Left lung (tissue), 10 donors: ENCODE measurements around the gene NSRP1. TPM values are rescaled to one million over a fixed set of nuclear protein-coding genes. Genes with fewer than 3 reads are reported as not detected.

Experiments
- ATAC-seq: fragments of 200-7000 bp; cut with Tn5 transposase; one replicate; pipeline ENCODE4 v1.9.1; 2020; ENCODE audit warnings: moderate library complexity
- DNase-seq, 4 donors: peaks; one replicate each; pipeline ENCODE4 v3.0.0-alpha.2; 2013 to 2020
- H3K27ac ChIP-seq, 2 donors: fragments of 200-600 bp; sonication (generic) in 1 of 2; one replicate each; pipeline versions ENCODE4 v1.5.0 to v1.8.0; 2020 to 2021
- H3K27me3 ChIP-seq, 2 donors: fragments of 200-600 bp; sonication (generic) in 1 of 2; one replicate each; pipeline versions ENCODE4 v1.5.0 to v1.8.0; 2020 to 2021
- H3K36me3 ChIP-seq, 2 donors: fragments of 200-600 bp; sonication (generic) in 1 of 2; one replicate each; pipeline versions ENCODE4 v1.5.0 to v1.8.0; 2020 to 2021
- H3K4me1 ChIP-seq, 2 donors: fragments of 200-600 bp; one replicate each; pipeline ENCODE4 v1.8.0; 2021
- H3K4me3 ChIP-seq, 2 donors: fragments of 200-600 bp; sonication (generic) in 1 of 2; one replicate each; pipeline versions ENCODE4 v1.5.0 to v1.8.0; 2020 to 2021; ENCODE audit warnings: mild to moderate bottlenecking in 1 of 2
- H3K9me3 ChIP-seq, 2 donors: fragments of 200-600 bp; sonication (generic) in 1 of 2; one replicate each; pipeline versions ENCODE4 v1.5.0 to v1.8.0; 2020 to 2021
- CTCF ChIP-seq, 2 donors: fragments of 200-600 bp; sonication (generic) in 1 of 2; IDR thresholded peaks; one replicate each; pipeline versions ENCODE4 v1.5.0 to v1.8.0; 2021; ENCODE audit warnings: antibody characterized with exemption in 2 of 2
- intact Hi-C, 2 donors: fragments of 100-400 bp; cut with DNase I; formaldehyde crosslinking; loops; one replicate each; pipeline versions ENCODE4 v1.11.2 to v1.14.2; 2022
- polyA plus RNA-seq, 6 donors: library from polyadenylated mRNA; unstranded; fragments of 120-200 nt; gene quantifications; one replicate each; pipeline ENCODE4 v1.2.1, GENCODE V29; 2013; ENCODE audit not compliant: insufficient read length in 6 of 6
- total RNA-seq, 2 donors: library from RNA; stranded (reverse); fragmentation: NEBNext Ultra II Directional; extraction: Animal tissue kit (Norgen Biotek cat#: 25700); gene quantifications; one replicate each; pipeline ENCODE4 v1.2.1, GENCODE V29; 2021
- donor health status: DM: no; HTN: yes; CAD: no.
- donor health status: DM: no; HTN: no; CAD: no.

The NSRP1 gene
- total and polyA plus RNA-seq, 8 donors: 17.7 to 42.8 (median 38.9) TPM

DNA sequence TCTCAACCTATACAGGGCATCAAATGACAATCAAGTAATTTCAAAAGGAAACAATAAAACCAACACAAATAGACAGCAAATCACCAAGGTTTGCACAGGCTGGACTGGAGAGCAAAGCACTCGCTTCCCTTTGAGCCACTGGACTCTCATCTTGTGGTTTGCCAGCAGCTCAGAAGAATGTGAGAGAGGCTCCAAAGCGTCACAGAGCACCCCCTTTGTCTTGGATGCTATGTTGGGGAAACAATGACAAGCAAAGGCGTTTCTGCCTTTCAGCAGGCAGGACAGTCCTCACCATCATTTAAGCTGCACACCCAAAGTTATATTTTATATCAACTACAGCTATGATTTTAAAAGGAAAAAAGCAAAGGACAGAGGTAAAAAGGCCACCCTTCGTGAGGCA, 105.6 kb downstream of the NSRP1 start:
- TF ChIP-seq CTCF (IDR thresholded peaks at IDR 0.05): no peak
- Histone ChIP-seq H3K4me3 (no peak overlapping the region), H3K27me3 (no peaks in the 10 kb centered on the region), H3K9me3 (no peaks in the 10 kb centered on the region), H3K36me3 (peaks cover 0 to 3% of the 10 kb centered on the region in 2 donors), H3K27ac (no peak overlapping the region), H3K4me1 (no peaks in the 10 kb centered on the region)
- DNase-seq (no peak), ATAC-seq (no peak)
- intact Hi-C loops: no loop called here

DNA sequence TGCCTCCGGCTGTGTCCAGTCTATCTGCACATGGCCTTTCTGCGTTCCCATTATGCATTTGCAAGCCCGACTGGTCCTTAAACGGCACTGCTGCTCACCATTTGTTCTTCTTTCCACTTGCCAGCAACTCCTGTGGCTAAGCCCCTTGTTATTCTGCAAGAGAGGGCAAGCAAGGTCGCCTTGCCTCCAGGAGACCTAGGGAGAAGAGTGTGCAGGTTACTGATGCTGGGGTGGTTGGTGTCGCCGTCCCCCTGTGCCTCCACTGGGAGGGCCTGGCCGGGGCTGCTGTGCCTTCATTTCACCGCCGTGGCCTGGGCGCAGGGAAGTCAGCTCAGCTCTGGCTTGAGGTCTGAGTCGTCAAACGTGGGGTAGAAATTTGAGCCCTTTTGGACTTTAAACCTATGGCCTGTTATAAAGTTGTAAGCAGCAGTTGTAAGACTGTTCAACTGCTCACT, 106.1 kb downstream of the NSRP1 start:
- no peak for TF ChIP-seq CTCF (IDR thresholded peaks at IDR 0.05)
- ATAC-seq (no peak), DNase-seq (no peak)
- Histone ChIP-seq H3K4me3 (no peak overlapping the region), H3K27ac (no peak overlapping the region), H3K27me3 (no peaks in the 10 kb centered on the region), H3K9me3 (no peaks in the 10 kb centered on the region), H3K36me3 (peaks cover 0 to 3% of the 10 kb centered on the region in 2 donors), H3K4me1 (no peaks in the 10 kb centered on the region)
- intact Hi-C loops: no loop called here

DNA sequence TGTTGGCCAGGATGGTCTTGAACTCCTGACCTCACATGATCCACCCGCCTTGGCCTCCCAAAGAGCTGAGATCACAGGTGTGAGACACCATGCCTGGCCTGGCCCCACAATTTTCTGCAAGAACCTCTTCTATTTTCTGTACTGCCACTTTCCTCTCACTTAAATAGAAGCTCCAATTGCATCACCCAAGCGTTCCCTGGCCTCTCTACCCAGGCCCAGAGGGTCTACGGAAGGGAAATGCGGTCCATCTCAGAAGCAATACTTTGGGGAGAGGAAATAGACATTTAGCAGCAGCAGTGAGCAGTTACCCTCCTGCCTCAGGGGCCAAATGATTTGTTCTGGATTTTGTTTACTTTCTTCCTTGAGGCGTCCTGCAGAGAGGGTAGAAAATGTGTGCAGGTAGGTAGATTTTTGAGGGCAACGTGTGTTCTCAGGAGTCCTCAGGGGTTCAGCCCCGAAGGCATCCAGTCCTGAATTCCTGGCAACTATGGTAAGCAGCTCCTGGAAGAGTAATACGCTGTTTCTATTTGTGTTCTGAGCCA, 107.9 kb downstream of the NSRP1 start:
- no peak overlapping the region for H3K27ac ChIP-seq
- no peak overlapping the region for H3K4me3 ChIP-seq
- H3K27me3 ChIP-seq: no peaks in the 10 kb centered on the region
- no peaks in the 10 kb centered on the region for H3K36me3 ChIP-seq
- H3K4me1 ChIP-seq: no peaks in the 10 kb centered on the region
- intact Hi-C loops: no loop called here
- no peaks in the 10 kb centered on the region for H3K9me3 ChIP-seq
- no peak for TF ChIP-seq CTCF (IDR thresholded peaks at IDR 0.05)
- ATAC-seq (no peak), DNase-seq (no peak)

- Histone ChIP-seq H3K9me3 (no peaks in the 10 kb centered on the region), H3K4me3 (no peak overlapping the region), H3K36me3 (no peaks in the 10 kb centered on the region), H3K27ac (no peak overlapping the region), H3K27me3 (no peaks in the 10 kb centered on the region), H3K4me1 (peaks cover 0 to under 1% of the 10 kb centered on the region in 2 donors)
- TF ChIP-seq CTCF (IDR thresholded peaks at IDR 0.05): no peak
- intact Hi-C loops: no loop called here
- DNase-seq: no peak
- no peak for ATAC-seq
Observed at GRCh38 chr17:30225112-30225511, 108.5 kb downstream of the NSRP1 start.

DNA sequence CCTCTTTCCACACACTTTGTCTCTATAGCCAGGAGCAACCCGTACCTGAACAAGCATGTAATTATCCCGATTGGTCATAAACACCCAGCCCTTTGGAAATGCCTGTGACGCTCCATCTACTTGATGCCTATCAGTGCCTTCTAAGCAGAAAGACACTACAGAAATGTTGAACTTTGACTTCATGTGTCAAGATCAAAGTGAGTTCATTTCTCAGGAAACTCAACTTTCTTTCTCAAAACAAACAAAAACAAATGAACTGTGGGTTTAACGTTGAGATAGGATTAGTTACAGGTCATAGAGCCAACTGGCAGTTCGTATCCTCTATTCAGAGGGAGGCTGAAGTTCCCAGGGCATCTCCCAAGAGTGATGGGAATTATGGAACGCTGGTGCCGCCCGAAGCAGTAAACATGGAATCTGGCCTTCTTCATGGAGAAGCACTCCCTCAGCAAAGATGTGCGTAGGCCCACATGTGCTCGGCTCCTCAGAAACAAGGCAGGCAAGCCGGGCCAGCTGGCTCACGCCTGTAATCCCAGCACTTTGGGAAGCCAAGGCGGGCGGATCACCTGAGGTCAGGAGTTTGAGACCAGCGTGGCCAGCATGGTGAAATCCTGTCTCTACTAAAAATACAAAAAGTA, 109.4 kb downstream of the NSRP1 start:
- DNase-seq (no peak), ATAC-seq (no peak)
- TF ChIP-seq CTCF (IDR thresholded peaks at IDR 0.05): no peak
- no peaks in the 10 kb centered on the region for H3K36me3 ChIP-seq
- H3K4me1 ChIP-seq: peaks cover 0 to 10% of the 10 kb centered on the region in 2 donors
- no peaks in the 10 kb centered on the region for H3K9me3 ChIP-seq
- H3K4me3 ChIP-seq: no peak overlapping the region
- intact Hi-C loops: no loop called here
- H3K27me3 ChIP-seq: no peaks in the 10 kb centered on the region
- no peak overlapping the region for H3K27ac ChIP-seq
